ENCODE results near the gene ARVCF. TPM values are rescaled to one million over a fixed set of nuclear protein-coding genes. Genes with fewer than 3 reads are reported as not detected.

ARVCF gene
- polyA plus RNA-seq, 1 of the 3 experiments (the other 2 are of a cell fraction) = 27.4 TPM

DNA sequence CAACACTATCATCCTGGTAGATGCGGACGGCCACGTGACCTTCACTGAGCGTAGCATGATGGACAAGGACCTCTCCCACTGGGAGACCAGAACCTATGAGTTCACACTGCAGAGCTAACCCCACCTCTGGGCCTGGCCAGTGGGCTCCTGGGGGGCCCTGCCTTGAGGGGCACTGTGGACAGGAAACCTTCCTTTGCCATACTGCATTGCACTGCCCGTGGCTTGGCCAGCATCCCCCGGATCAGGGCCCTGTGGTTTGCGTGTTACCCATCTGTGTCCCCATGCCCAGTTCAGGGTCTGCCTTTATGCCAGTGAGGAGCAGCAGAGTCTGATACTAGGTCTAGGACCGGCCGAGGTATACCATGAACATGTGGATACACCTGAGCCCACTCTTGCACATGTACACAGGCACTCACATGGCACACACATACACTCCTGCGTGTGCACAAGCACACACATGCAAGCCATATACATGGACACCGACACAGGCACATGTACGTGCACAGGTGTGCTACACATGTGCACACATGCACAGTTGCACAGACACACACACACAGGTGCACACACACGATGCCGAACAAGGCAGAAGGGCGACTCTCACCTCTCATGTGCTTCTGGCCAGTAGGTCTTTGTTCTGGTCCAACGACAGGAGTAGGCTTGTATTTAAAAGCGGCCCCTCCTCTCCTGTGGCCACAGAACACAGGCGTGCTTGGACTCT lies 48.1 kb upstream of the ARVCF start:
- H3K36me3 ChIP-seq (replicated peaks in 1 of 2; ENCODE audit: control insufficient read depth in 1 of 2, insufficient read depth in 2 of 2, low read length in 1 of 2) = peaks cover 0 to 9% of the 10 kb centered on the region in 2 experiments
- no peak overlapping the region for H3K4me2 ChIP-seq
- no peaks in the 10 kb centered on the region for H4K20me1 ChIP-seq (ENCODE audit: insufficient read depth)
- H3K27ac ChIP-seq (ENCODE audit: low read depth in 2 of 2, low read length in 1 of 2) = no peak overlapping the region
- ChIA-PET POLR2A (no interaction called here), CTCF (no interaction called here)
- H3K27me3 ChIP-seq (ENCODE audit: insufficient read depth) = no peaks in the 10 kb centered on the region
- no peaks in the 10 kb centered on the region for H3K79me2 ChIP-seq (ENCODE audit: insufficient read depth)
- H3K4me1 ChIP-seq (ENCODE audit: control insufficient read depth in 1 of 2, insufficient read depth in 2 of 2, low read depth in 1 of 2, low read length in 1 of 2) = no peaks in the 10 kb centered on the region
- H3F3A ChIP-seq (replicated peaks; ENCODE audit: insufficient read depth) = no peaks in the 10 kb centered on the region
- no peak for TF ChIP-seq CHD2 (IDR thresholded peaks at IDR 0.05; ENCODE audit: low read length, partially characterized antibody)
- no peak for TF ChIP-seq SIN3A (IDR thresholded peaks at IDR 0.05; ENCODE audit: borderline replicate concordance, low read depth, low read length)
- no peak for TF ChIP-seq MEF2A (IDR thresholded peaks at IDR 0.05; ENCODE audit: borderline replicate concordance, low read depth)
- TF ChIP-seq, protein P1, sequence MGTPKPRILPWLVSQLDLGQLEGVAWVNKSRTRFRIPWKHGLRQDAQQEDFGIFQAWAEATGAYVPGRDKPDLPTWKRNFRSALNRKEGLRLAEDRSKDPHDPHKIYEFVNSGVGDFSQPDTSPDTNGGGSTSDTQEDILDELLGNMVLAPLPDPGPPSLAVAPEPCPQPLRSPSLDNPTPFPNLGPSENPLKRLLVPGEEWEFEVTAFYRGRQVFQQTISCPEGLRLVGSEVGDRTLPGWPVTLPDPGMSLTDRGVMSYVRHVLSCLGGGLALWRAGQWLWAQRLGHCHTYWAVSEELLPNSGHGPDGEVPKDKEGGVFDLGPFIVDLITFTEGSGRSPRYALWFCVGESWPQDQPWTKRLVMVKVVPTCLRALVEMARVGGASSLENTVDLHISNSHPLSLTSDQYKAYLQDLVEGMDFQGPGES (IDR thresholded peaks at IDR 0.05; ENCODE audit: low read depth, low read length) = no peak
- TF ChIP-seq, protein P2, sequence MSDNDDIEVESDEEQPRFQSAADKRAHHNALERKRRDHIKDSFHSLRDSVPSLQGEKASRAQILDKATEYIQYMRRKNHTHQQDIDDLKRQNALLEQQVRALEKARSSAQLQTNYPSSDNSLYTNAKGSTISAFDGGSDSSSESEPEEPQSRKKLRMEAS (IDR thresholded peaks at IDR 0.05; ENCODE audit: low read depth) = no peak
- no peak for TF ChIP-seq TAF1 (IDR thresholded peaks at IDR 0.05; ENCODE audit: borderline replicate concordance, low read depth, low read length)
- TF ChIP-seq FOXJ3 (CRISPR knock-in tag; IDR thresholded peaks at IDR 0.05) = no peak
- TF ChIP-seq, protein P3, sequence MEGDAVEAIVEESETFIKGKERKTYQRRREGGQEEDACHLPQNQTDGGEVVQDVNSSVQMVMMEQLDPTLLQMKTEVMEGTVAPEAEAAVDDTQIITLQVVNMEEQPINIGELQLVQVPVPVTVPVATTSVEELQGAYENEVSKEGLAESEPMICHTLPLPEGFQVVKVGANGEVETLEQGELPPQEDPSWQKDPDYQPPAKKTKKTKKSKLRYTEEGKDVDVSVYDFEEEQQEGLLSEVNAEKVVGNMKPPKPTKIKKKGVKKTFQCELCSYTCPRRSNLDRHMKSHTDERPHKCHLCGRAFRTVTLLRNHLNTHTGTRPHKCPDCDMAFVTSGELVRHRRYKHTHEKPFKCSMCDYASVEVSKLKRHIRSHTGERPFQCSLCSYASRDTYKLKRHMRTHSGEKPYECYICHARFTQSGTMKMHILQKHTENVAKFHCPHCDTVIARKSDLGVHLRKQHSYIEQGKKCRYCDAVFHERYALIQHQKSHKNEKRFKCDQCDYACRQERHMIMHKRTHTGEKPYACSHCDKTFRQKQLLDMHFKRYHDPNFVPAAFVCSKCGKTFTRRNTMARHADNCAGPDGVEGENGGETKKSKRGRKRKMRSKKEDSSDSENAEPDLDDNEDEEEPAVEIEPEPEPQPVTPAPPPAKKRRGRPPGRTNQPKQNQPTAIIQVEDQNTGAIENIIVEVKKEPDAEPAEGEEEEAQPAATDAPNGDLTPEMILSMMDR (IDR thresholded peaks at IDR 0.05) = no peak
- TF ChIP-seq NRF1 (IDR thresholded peaks at IDR 0.05; ENCODE audit: low read depth, low read length) = no peak
- TF ChIP-seq, protein P4, sequence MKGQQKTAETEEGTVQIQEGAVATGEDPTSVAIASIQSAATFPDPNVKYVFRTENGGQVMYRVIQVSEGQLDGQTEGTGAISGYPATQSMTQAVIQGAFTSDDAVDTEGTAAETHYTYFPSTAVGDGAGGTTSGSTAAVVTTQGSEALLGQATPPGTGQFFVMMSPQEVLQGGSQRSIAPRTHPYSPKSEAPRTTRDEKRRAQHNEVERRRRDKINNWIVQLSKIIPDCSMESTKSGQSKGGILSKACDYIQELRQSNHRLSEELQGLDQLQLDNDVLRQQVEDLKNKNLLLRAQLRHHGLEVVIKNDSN (IDR thresholded peaks at IDR 0.05; ENCODE audit: borderline replicate concordance, low read depth) = no peak
- TF ChIP-seq YY1 (IDR thresholded peaks at IDR 0.05; ENCODE audit: low read depth) = no peak
- no peak for TF ChIP-seq JUND (IDR thresholded peaks at IDR 0.05)
- TF ChIP-seq, protein P5, sequence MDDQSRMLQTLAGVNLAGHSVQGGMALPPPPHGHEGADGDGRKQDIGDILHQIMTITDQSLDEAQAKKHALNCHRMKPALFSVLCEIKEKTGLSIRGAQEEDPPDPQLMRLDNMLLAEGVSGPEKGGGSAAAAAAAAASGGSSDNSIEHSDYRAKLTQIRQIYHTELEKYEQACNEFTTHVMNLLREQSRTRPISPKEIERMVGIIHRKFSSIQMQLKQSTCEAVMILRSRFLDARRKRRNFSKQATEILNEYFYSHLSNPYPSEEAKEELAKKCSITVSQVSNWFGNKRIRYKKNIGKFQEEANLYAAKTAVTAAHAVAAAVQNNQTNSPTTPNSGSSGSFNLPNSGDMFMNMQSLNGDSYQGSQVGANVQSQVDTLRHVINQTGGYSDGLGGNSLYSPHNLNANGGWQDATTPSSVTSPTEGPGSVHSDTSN (IDR thresholded peaks at IDR 0.05) = no peak
- H3K4me3 ChIP-seq (ENCODE audit: low read depth in 2 of 2, low read length in 1 of 2) = no peak overlapping the region
- DNase-seq = no peak
- no peak overlapping the region for H3K9ac ChIP-seq
- H3K9me3 ChIP-seq = no peaks in the 10 kb centered on the region
- no peaks in the 10 kb centered on the region for H3K9me2 ChIP-seq
- H2AFZ ChIP-seq (ENCODE audit: low read depth) = no peak overlapping the region
- 87% methylated on average over 14 of the region's 18 CpGs for whole genome bisulfite sequencing (ENCODE audit: low lambda C conversion rate)

Data from SK-N-SH (cell line).